A549 (cell line): ENCODE data around the gene UNC5C.

Experiments
- CBX2 ChIP-seq: fragments of 200-600 bp; sonication (generic); IDR thresholded peaks from 2 replicates; pipeline ENCODE4 v1.6.1; 2016; ENCODE audit warnings: low read depth, mild to moderate bottlenecking, borderline replicate concordance
- ELK1 ChIP-seq: fragments of 150-350 bp; IDR thresholded peaks from 2 replicates; pipeline ENCODE4 v1.6.1; 2014; ENCODE audit warnings: low read depth, mild to moderate bottlenecking, low read length
- EP300 ChIP-seq, 2 experiments: fragments of >200 bp; sonication (Bioruptor Twin); formaldehyde crosslinking; IDR thresholded peaks; 2 replicates in 1 of 2; 3 replicates in 1 of 2; pipeline ENCODE4 v1.6.1; 2016 to 2017
- JUN ChIP-seq, 2 experiments: fragments of >200 bp; sonication (Bioruptor Twin); formaldehyde crosslinking; IDR thresholded peaks; 2 replicates in 1 of 2; 3 replicates in 1 of 2; pipeline ENCODE4 v1.6.1; 2016 to 2017
- MAFK ChIP-seq: fragments of 450-650 bp; IDR thresholded peaks from 2 replicates; pipeline ENCODE4 v1.6.1; 2014; ENCODE audit not compliant: partially characterized antibody
- MAZ ChIP-seq: fragments of 150-350 bp; IDR thresholded peaks from 2 replicates; pipeline ENCODE4 v1.6.1; 2014; ENCODE audit warnings: antibody characterized with exemption, low read depth, low read length, borderline replicate concordance
- POLR2A ChIP-seq: IDR thresholded peaks from 2 replicates; pipeline ENCODE4 v1.6.1; 2012; ENCODE audit warnings: mild to moderate bottlenecking, low read length
- RNF2 ChIP-seq: fragments of 200-600 bp; sonication (generic); IDR thresholded peaks from 2 replicates; pipeline ENCODE4 v1.6.1; 2016; ENCODE audit warnings: low read depth, mild to moderate bottlenecking, antibody characterized with exemption, moderate library complexity, borderline replicate concordance
- TF ChIP-seq, protein P1 (sequence below): IDR thresholded peaks from 2 replicates; pipeline ENCODE4 v1.6.1; 2012
- TF ChIP-seq, protein P2 (sequence below): fragments of >200 bp; sonication (Bioruptor Twin); formaldehyde crosslinking; IDR thresholded peaks from 3 replicates; pipeline ENCODE4 v1.5.1; 2016
- TF ChIP-seq, protein P3 (sequence below): IDR thresholded peaks from 2 replicates; pipeline ENCODE4 v1.6.1; 2012; ENCODE audit warnings: low read depth, borderline replicate concordance

DNA sequence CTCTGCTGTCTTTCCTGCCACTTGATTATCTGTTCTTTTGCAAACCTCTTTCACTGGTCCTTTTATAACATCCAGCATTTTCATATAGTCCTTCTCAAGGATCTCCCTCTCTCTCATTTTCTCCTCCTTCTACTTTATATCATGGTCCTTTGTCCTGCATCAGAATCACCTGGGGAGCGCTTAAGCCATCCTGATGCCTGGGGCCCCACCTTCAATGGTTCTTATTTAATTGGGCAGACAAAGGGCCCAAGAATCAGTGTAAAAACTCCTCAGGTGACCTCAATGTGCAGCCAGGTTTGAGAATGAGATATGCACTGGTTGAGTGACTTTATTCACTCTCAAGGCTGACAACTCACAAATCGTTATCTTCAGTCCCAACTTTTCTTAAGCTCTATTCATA lies 283.9 kb downstream of the UNC5C start:
- TF ChIP-seq CBX2, result no peak
- no peak for TF ChIP-seq EP300 (IDR thresholded peaks at IDR 0.05)
- TF ChIP-seq, protein P1, sequence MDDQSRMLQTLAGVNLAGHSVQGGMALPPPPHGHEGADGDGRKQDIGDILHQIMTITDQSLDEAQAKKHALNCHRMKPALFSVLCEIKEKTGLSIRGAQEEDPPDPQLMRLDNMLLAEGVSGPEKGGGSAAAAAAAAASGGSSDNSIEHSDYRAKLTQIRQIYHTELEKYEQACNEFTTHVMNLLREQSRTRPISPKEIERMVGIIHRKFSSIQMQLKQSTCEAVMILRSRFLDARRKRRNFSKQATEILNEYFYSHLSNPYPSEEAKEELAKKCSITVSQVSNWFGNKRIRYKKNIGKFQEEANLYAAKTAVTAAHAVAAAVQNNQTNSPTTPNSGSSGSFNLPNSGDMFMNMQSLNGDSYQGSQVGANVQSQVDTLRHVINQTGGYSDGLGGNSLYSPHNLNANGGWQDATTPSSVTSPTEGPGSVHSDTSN, result no peak
- TF ChIP-seq, protein P2, sequence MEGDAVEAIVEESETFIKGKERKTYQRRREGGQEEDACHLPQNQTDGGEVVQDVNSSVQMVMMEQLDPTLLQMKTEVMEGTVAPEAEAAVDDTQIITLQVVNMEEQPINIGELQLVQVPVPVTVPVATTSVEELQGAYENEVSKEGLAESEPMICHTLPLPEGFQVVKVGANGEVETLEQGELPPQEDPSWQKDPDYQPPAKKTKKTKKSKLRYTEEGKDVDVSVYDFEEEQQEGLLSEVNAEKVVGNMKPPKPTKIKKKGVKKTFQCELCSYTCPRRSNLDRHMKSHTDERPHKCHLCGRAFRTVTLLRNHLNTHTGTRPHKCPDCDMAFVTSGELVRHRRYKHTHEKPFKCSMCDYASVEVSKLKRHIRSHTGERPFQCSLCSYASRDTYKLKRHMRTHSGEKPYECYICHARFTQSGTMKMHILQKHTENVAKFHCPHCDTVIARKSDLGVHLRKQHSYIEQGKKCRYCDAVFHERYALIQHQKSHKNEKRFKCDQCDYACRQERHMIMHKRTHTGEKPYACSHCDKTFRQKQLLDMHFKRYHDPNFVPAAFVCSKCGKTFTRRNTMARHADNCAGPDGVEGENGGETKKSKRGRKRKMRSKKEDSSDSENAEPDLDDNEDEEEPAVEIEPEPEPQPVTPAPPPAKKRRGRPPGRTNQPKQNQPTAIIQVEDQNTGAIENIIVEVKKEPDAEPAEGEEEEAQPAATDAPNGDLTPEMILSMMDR, result no peak
- TF ChIP-seq POLR2A, result no peak
- no peak for TF ChIP-seq MAZ
- no peak for TF ChIP-seq ELK1
- no peak for TF ChIP-seq MAFK
- no peak for TF ChIP-seq RNF2
- TF ChIP-seq, protein P3, sequence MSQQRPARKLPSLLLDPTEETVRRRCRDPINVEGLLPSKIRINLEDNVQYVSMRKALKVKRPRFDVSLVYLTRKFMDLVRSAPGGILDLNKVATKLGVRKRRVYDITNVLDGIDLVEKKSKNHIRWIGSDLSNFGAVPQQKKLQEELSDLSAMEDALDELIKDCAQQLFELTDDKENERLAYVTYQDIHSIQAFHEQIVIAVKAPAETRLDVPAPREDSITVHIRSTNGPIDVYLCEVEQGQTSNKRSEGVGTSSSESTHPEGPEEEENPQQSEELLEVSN, result no peak
- TF ChIP-seq JUN (IDR thresholded peaks at IDR 0.05), result no peak
